H1 (cell line): ENCODE measurements around the gene SNAPC1. TPM values are rescaled to one million over a fixed set of nuclear protein-coding genes. Genes with fewer than 3 reads are reported as not detected.

Experiments used
- CTCF ChIA-PET: fragments of 300-600 bp; sonication (Branson Sonifier 250); formaldehyde crosslinking; loops from one replicate; lab custom pipeline; 2021; ENCODE audit not compliant: partially characterized antibody; lab: Charles Lee
- POLR2A ChIA-PET: fragments of 300-600 bp; sonication (Branson Sonifier 250); formaldehyde crosslinking; loops from one replicate; lab custom pipeline; 2021; ENCODE audit warnings: inconsistent platforms; ENCODE audit not compliant: partially characterized antibody; lab: Charles Lee
- DNase-seq, 2 experiments: peaks; one replicate each; pipeline versions ENCODE4 v3.0.0 to v3.0.0-alpha.2; 2010 to 2022; ENCODE audit warnings: low spot score in 2 of 2, low read depth in 1 of 2, mixed read lengths in 1 of 2
- FAIRE-seq: peaks from 2 replicates; lab custom pipeline; 2011; peaks lifted over from hg19 to GRCh38; lab: Jason Lieb, UNC
- H2AFZ ChIP-seq: 2 replicates; pipeline ENCODE4 v1.8.1; 2012; ENCODE audit warnings: low read length, inconsistent platforms
- H2AK5ac ChIP-seq: 2 replicates; pipeline ENCODE4 v1.6.1; 2013; ENCODE audit warnings: low read depth, low read length
- H2BK120ac ChIP-seq: replicated peaks from 2 replicates; pipeline ENCODE3; 2013; ENCODE audit warnings: low read depth, low read length, inconsistent platforms
- H2BK12ac ChIP-seq: 2 replicates; pipeline ENCODE4 v1.6.1; 2013; ENCODE audit warnings: low read depth, low read length
- H2BK15ac ChIP-seq: 2 replicates; pipeline ENCODE4 v1.6.1; 2013; ENCODE audit warnings: low read length
- H2BK20ac ChIP-seq: 2 replicates; pipeline ENCODE4 v1.6.1; 2013; ENCODE audit warnings: low read length
- H2BK5ac ChIP-seq: 2 replicates; pipeline ENCODE4 v1.6.1; 2013; ENCODE audit warnings: low read depth, low read length
- H3K14ac ChIP-seq: 2 replicates; pipeline ENCODE4 v1.6.1; 2013; ENCODE audit warnings: inconsistent platforms; ENCODE audit not compliant: insufficient read length
- H3K18ac ChIP-seq: 2 replicates; pipeline ENCODE4 v1.6.1; 2013; ENCODE audit warnings: low read length; ENCODE audit errors: extremely low read depth
- H3K23ac ChIP-seq: 2 replicates; pipeline ENCODE4 v1.6.1; 2013; ENCODE audit warnings: inconsistent platforms; ENCODE audit not compliant: insufficient read length
- H3K23me2 ChIP-seq: 2 replicates; pipeline ENCODE4 v1.6.1; 2013; ENCODE audit warnings: low read depth, low read length
- H3K27ac ChIP-seq: 2 replicates; pipeline ENCODE4 v1.6.1; 2011; ENCODE audit warnings: low read depth, low read length, inconsistent platforms
- H3K27me3 ChIP-seq, 4 experiments: replicated peaks in 1 of 4; 1 replicate in 1 of 4; 2 replicates in 3 of 4; pipeline versions ENCODE4 v1.6.1 to v1.8.1; 2011 to 2013; ENCODE audit warnings: low read length in 3 of 4, mild to moderate bottlenecking in 3 of 4, inconsistent platforms in 2 of 4, mixed read lengths in 2 of 4, moderate library complexity in 1 of 4; ENCODE audit not compliant: control insufficient read depth in 3 of 4, insufficient read depth in 3 of 4; ENCODE audit errors: extremely low read depth in 1 of 4
- H3K36me3 ChIP-seq, 4 experiments: 2 replicates each; pipeline versions ENCODE4 v1.6.1 to v1.8.1; 2011 to 2013; ENCODE audit warnings: mild to moderate bottlenecking in 4 of 4, low read length in 3 of 4, moderate library complexity in 2 of 4, control low read depth in 1 of 4, inconsistent platforms in 1 of 4; ENCODE audit not compliant: insufficient read depth in 4 of 4, control insufficient read depth in 2 of 4
- H3K4ac ChIP-seq: replicated peaks from 2 replicates; pipeline ENCODE3; 2013; ENCODE audit warnings: low read length, low read depth, mixed read lengths, inconsistent platforms; ENCODE audit not compliant: insufficient read length
- H3K4me1 ChIP-seq, 4 experiments: replicated peaks in 1 of 4; 1 replicate in 1 of 4; 2 replicates in 3 of 4; pipeline versions ENCODE4 v1.6.1 to v1.8.1; 2011 to 2013; ENCODE audit warnings: low read length in 3 of 4, inconsistent platforms in 2 of 4, mixed read lengths in 1 of 4; ENCODE audit not compliant: insufficient read depth in 4 of 4, control insufficient read depth in 3 of 4
- H3K4me2 ChIP-seq, 2 experiments: 2 replicates each; pipeline versions ENCODE4 v1.6.1 to v1.8.1; 2011 to 2013; ENCODE audit warnings: low read depth in 2 of 2, low read length in 2 of 2, control low read depth in 1 of 2, inconsistent platforms in 1 of 2, mild to moderate bottlenecking in 1 of 2; ENCODE audit not compliant: insufficient read depth in 1 of 2
- H3K4me3 ChIP-seq, 4 experiments: fragments of 200-600, 300-600 bp in 1 of 4; sonication (generic), shearing (Covaris generic), sonication (Bioruptor Twin) in 1 of 4; 2 replicates each; pipeline versions ENCODE4 v1.5.1 to v1.8.1; 2011 to 2016; ENCODE audit warnings: low read length in 4 of 4, low read depth in 3 of 4, control low read depth in 2 of 4, inconsistent platforms in 2 of 4, mild to moderate bottlenecking in 2 of 4, mixed read lengths in 1 of 4, moderate library complexity in 1 of 4; ENCODE audit not compliant: insufficient read depth in 2 of 4; ENCODE audit errors: extremely low read depth in 1 of 4
- H3K56ac ChIP-seq: replicated peaks from 2 replicates; pipeline ENCODE3; 2013; ENCODE audit warnings: low read depth, mild to moderate bottlenecking, mixed read lengths, low read length, inconsistent platforms; ENCODE audit not compliant: insufficient read length
- H3K79me1 ChIP-seq: 2 replicates; pipeline ENCODE4 v1.6.1; 2013; ENCODE audit warnings: low read depth, low read length, control low read depth
- H3K79me2 ChIP-seq, 2 experiments: 2 replicates each; pipeline versions ENCODE4 v1.6.1 to v1.8.1; 2012 to 2013; ENCODE audit warnings: low read length in 2 of 2, mild to moderate bottlenecking in 2 of 2, inconsistent platforms in 1 of 2; ENCODE audit not compliant: insufficient read depth in 2 of 2, control insufficient read depth in 1 of 2
- H3K9ac ChIP-seq, 4 experiments: replicated peaks in 1 of 4; 1 replicate in 1 of 4; 2 replicates in 3 of 4; pipeline versions ENCODE4 v1.6.1 to v1.8.1; 2011 to 2013; ENCODE audit warnings: low read depth in 3 of 4, low read length in 3 of 4, control low read depth in 2 of 4, mild to moderate bottlenecking in 2 of 4, moderate library complexity in 2 of 4, inconsistent platforms in 1 of 4; ENCODE audit errors: extremely low read depth in 1 of 4
- H3K9me3 ChIP-seq, 2 experiments: 2 replicates each; pipeline versions ENCODE4 v1.6.1 to v1.8.1; 2012 to 2013; ENCODE audit warnings: mild to moderate bottlenecking in 2 of 2, moderate library complexity in 2 of 2, control low read depth in 1 of 2, inconsistent platforms in 1 of 2, low read depth in 1 of 2, low read length in 1 of 2, mixed read lengths in 1 of 2; ENCODE audit not compliant: insufficient read depth in 2 of 2
- H4K20me1 ChIP-seq, 2 experiments: replicated peaks in 1 of 2; 2 replicates each; pipeline versions ENCODE3 to v1.8.1; 2011 to 2013; ENCODE audit warnings: inconsistent platforms in 2 of 2, low read length in 2 of 2, mild to moderate bottlenecking in 1 of 2; ENCODE audit not compliant: insufficient read depth in 2 of 2, control insufficient read depth in 1 of 2
- H4K5ac ChIP-seq: 2 replicates; pipeline ENCODE4 v1.6.1; 2013; ENCODE audit warnings: low read length, low read depth, mixed read lengths, inconsistent platforms; ENCODE audit not compliant: insufficient read length
- H4K8ac ChIP-seq: 2 replicates; pipeline ENCODE4 v1.8.0; 2013; ENCODE audit warnings: mild to moderate bottlenecking, moderate library complexity, low read length, inconsistent platforms; ENCODE audit not compliant: insufficient read depth; ENCODE audit errors: extremely low read depth
- H4K91ac ChIP-seq: replicated peaks from 2 replicates; pipeline ENCODE3; 2013; ENCODE audit warnings: low read length, mixed read lengths, inconsistent platforms; ENCODE audit not compliant: insufficient read length
- KDM5A ChIP-seq: fragments of 200-600 bp; IDR thresholded peaks from 2 replicates; pipeline ENCODE4 v1.7.1; 2012; ENCODE audit warnings: mild to moderate bottlenecking, low read length, inconsistent platforms, mixed read lengths
- MAX ChIP-seq: IDR thresholded peaks from 2 replicates; pipeline ENCODE4 v1.6.1; 2012; ENCODE audit warnings: inconsistent platforms
- WGBS, 2 experiments: shearing (Covaris generic) in 1 of 2; methylation state at CpG; one replicate each; pipeline versions ENCODE4 v1.1.6 to v1.1.7; 2013 to 2015; ENCODE audit warnings: low lambda C conversion rate in 2 of 2, mixed read lengths in 2 of 2, inconsistent platforms in 1 of 2, low coverage in 1 of 2, missing lambda C conversion rate in 1 of 2; ENCODE audit not compliant: insufficient replicate concordance in 2 of 2, insufficient coverage in 1 of 2, insufficient read length in 1 of 2; ENCODE audit errors: extremely low coverage in 1 of 2, missing lambda C conversion rate in 1 of 2; 5-methylcytosine and 5-hydroxymethylcytosine counted together
- polyA plus RNA-seq, 7 experiments: library from polyadenylated mRNA; depleted of rRNA in 3 of 7; stranded (reverse) in 5 of 7; unstranded in 2 of 7; fragments of >200 nt in 5 of 7; fragments of 200-250 nt in 2 of 7; gene quantifications; 1 replicate in 5 of 7; 2 replicates in 1 of 7; 4 replicates in 1 of 7; pipeline versions ENCODE4 v1.2.1 to v1.2.3, GENCODE V29; 2011 to 2013; ENCODE audit warnings: missing spikeins in 2 of 7, mixed read lengths in 2 of 7
- total RNA-seq: library from RNA; stranded (reverse); fragmentation: NEBNext Ultra II Directional; extraction: Animal tissue kit (Norgen Biotek cat#: 25700); gene quantifications from 2 replicates; pipeline ENCODE4 v1.2.1, GENCODE V29; 2021

The SNAPC1 gene
- total and polyA plus RNA-seq, 2 of the 8 experiments (the other 6 are each of a cell fraction or from before 2014, with no cell fraction given) = 5.8 to 11.1 TPM

GRCh38 chr14:61716956-61717355 is 45.3 kb upstream of the SNAPC1 start:
- H3K79me2 ChIP-seq = peaks cover 38 to 100% of the 10 kb centered on the region in 2 experiments
- H3K27ac ChIP-seq = no peak overlapping the region
- no peak overlapping the region for H2BK12ac ChIP-seq
- no peaks in the 10 kb centered on the region for H3K79me1 ChIP-seq
- DNase-seq (no peak), FAIRE-seq (no peak)
- no peak overlapping the region for H2BK15ac ChIP-seq
- 86% methylated on average over 1 of the region's 1 CpG; no CpG with 5 or more reads in 1 of the 2 experiments for WGBS, 2 experiments
- no peaks in the 10 kb centered on the region for H3K27me3 ChIP-seq
- TF ChIP-seq MAX (no peak), KDM5A (no peak)
- H3K56ac ChIP-seq = no peak overlapping the region
- H3K9ac ChIP-seq = no peak overlapping the region
- H4K8ac ChIP-seq = no peak overlapping the region
- no peak overlapping the region for H4K91ac ChIP-seq
- no peak overlapping the region for H3K18ac ChIP-seq
- H3K23ac ChIP-seq = no peak overlapping the region
- H3K4me3 ChIP-seq = no peak overlapping the region
- no peak overlapping the region for H3K4ac ChIP-seq
- POLR2A ChIA-PET = interaction anchor here (1.3 to 2.0 kb wide), 2 partner anchors 21 to 170 kb away, joined by 3 to 10 read pairs; partner anchors contain the start of gene HIF1A
- peaks cover 0 to 15% (median 4%) of the 10 kb centered on the region in 4 experiments; a peak in 5 of 8 replicates for H3K36me3 ChIP-seq
- H4K5ac ChIP-seq = no peak overlapping the region
- peaks cover 26 to 40% of the 10 kb centered on the region in 2 experiments for H4K20me1 ChIP-seq
- no peaks in the 10 kb centered on the region for H3K9me3 ChIP-seq
- H3K4me2 ChIP-seq = no peak overlapping the region
- CTCF ChIA-PET = interaction anchor here (1.1 to 3.6 kb wide), 2 partner anchors 241 to 254 kb away, joined by 3 to 14 read pairs; no protein-coding TSS in a partner anchor
- H3K4me1 ChIP-seq = peaks cover 6 to 14% (median 10%) of the 10 kb centered on the region in 4 experiments; a peak in 6 of 7 replicates
- H2BK5ac ChIP-seq = no peak overlapping the region
- no peak overlapping the region for H2AFZ ChIP-seq
- no peaks in the 10 kb centered on the region; the same call in 1 of the 2 replicates for H3K23me2 ChIP-seq
- no peak overlapping the region for H2AK5ac ChIP-seq
- no peak overlapping the region for H2BK20ac ChIP-seq
- H2BK120ac ChIP-seq = no peak overlapping the region
- H3K14ac ChIP-seq = no peak overlapping the region
